Occipital lobe (tissue), 2 donors: ENCODE measurements around the gene SPOCK1. TPM values are rescaled to one million over a fixed set of nuclear protein-coding genes. Genes with fewer than 3 reads are reported as not detected.

ENCODE experiments used
- DNase-seq: peaks from one replicate; lab custom pipeline; 2025; lab: John Stamatoyannopoulos, UW
- total RNA-seq: library from RNA; depleted of rRNA; stranded (reverse); fragments of >200 nt; gene quantifications from one replicate; pipeline ENCODE4 v1.2.3, GENCODE V29; 2014

The SPOCK1 gene
- total RNA-seq, 1 donor from 2014 or later, result 36.7 TPM

DNA sequence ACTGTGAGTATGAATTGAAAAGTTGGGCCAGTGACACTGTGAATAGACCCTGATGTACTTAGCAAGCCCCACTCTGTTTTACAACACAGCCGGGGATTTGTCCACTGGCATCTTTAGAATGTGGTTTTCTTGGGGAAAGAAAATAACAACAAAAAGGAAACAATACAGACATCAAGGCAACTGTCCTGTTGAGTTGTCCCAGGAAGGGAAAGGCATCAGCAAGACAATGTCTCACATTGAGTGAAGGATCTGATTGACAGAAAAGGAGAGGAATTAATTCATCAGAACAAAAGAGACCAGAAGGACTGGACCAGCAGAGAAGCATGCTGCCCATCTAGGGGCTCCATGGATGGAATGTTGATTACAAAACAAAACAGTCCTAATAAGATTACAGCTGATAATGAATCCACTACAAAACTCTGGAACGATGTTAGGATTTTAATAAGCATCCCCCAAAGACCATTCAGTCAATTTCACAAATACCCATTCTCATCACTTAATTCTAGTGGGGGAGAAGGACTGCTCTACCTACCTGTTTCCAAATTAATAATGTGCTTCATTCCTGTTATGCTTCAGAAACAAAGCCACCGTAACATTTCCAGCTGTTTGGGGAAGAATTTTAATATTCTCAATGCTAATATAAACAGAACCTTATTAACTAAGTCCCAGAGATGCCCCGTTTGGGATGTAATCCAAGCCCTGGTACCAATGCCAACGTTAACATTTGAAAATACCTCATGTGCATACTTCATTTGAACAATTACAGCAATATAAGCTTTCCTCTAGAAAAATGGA is 298.0 kb downstream of the SPOCK1 start:
- no peak for DNase-seq

DNA sequence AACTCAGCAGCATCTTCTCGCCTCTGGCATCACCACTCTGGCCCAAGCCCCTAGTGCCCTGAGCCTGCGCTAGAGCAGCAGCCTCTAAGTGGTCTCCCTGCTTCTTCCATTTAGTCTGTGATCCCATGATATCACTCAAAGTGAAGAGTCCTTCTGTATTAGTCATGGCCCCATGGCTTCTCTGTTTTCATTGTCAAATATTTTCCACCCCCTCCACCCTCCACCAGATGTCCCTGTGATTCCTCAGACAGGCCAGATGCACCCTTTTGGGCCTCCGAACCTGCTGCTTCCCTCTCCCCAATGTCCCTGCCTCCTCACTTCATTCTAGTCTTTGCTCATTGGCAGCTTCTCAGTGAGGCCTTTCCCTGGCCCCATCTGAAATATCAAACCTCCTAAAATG is 299.2 kb downstream of the SPOCK1 start:
- DNase-seq, result no peak

- DNase-seq, result no peak
Measured at GRCh38 chr5:137199201-137199600, 299.9 kb downstream of the SPOCK1 start.

DNA sequence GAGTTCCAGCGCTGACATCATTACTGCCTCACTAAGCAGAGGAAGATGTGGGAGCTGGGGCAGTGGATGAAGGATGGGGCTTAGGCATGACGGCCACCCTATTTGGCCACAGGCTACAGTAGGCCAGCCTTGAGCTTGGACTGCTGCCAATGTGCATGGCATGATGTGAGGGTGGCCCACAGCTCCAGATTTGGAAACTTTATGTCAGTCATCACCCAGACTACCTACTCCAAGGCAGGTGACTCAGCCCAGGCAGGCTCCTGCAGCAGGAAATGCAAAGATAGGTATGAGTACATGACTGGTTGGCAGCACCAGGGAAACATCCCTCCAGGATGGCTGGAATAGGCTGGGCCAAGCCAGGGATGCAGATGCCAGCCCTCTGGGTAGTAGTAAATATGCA is 303.6 kb downstream of the SPOCK1 start:
- no peak for DNase-seq

- no peak for DNase-seq
Measured at GRCh38 chr5:137194300-137194699, 304.8 kb downstream of the SPOCK1 start.

- no peak for DNase-seq
Measured at GRCh38 chr5:137192293-137192743, 306.8 kb downstream of the SPOCK1 start.

GRCh38 chr5:137191179-137191578 is 307.9 kb downstream of the SPOCK1 start:
- DNase-seq, result no peak

- DNase-seq, result no peak
Measured at GRCh38 chr5:137190441-137190840, 308.7 kb downstream of the SPOCK1 start.

DNA sequence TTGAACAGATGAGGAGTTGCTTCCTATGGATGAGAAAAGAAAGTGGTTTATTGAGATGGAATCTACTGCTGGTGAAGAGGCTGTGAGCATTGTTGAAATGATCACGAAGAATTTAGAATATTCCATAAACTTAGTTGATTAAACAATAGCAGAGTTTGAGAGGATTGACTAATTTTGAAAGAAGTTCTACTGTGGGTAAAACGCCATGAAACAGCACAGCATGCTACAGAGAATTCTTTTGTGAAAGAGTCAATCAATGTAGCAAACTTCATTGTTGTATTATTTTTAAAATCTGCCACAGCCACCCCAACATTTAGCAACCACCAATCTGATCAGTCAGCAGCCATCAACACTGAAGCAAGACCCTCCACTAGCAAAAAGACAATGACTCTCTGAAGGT is 309.1 kb downstream of the SPOCK1 start:
- DNase-seq, result no peak

DNA sequence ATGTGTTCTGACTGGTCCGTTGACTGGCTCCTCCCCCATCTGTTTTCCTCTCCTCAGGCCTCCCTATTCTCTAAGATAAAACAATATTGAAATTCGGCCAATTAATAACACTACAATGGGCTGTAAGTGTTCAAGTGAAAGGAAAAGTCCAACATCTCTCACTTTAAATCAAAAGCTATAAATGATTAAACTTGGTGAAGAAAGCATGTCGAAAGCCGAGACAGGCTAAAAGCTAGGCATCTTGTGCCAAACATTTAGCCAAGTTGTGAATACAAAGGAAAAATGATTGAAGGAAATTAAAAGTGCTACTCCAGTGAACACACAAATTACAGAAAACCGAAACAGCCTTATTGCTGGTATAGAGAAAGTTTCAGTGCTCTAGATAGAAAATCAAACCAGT is 310.6 kb downstream of the SPOCK1 start:
- DNase-seq, result no peak

DNA sequence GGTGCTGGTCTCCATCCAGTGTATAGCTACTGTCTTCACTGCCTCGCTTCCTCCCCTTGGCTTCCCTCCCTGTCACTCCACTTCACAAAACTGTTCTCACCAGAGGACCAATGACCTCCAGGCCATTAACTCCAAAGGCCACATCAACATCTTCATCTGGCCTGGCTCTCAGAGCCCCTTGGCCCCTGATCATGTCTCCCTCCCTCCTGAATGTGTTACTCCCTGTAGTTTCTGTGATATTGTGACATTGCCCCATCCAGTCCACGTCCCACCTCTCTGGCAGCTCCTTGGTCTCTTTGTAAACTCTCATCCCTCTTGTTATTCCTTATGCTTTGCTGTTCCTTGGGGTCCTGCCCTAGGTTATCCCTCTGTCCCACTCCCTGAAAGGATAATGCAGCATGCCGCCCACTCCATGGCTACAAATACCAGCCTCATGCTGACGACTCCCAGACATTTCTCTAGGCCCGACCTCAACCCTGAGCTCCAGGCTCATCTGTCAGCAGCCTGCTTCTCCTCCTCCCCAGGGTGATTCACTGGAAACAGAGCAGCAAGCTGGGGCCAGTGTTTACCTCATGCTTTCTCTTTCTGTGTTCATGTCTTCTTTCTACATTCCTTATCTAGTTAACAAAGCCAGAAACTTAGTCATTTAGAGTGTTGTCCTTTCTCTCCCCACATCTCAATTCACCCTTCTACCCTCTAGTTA is 312.2 kb downstream of the SPOCK1 start:
- no peak for DNase-seq

DNA sequence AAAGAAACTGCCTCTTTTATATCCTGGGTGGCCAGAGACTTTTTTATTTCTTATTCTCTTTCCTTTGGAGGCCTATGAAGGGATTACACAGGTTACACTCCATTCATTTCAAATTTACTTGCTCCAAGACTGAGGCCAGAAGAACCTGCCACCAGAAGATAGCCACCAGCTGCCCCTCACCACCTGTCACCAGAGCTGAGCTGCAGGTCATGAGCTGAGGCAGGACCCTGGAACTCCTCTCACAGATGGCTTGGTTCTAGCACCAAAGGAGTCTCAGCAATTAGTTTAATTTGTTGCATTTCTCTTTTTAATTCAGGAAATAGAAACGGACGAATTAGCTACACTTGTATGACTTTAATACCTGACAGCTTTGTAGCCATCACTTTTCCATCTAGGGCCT is 313.9 kb downstream of the SPOCK1 start:
- no peak for DNase-seq

- DNase-seq, result no peak
Measured at GRCh38 chr5:137184734-137185133, 314.4 kb downstream of the SPOCK1 start.

DNA sequence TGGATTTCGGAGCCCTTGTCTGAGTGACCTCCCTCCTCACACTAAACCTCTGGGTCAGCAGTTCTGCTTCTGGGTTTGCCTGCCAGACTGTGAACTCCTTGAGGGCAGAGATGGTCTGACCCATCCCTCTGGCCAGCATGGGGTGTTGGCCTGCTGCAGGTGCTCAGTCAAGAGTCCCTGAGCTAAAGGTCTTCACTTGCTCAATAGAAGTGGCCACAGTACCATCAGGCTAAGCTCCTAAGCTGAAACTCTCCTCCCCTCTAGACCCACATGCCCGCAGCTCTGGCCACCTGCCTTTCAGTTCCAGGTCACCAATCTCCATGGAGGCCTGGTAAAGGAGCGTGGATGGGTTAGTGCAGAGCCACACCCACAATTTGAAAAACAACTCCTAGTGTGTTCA is 316.6 kb downstream of the SPOCK1 start:
- DNase-seq, result no peak

GRCh38 chr5:137181667-137182066 is 317.5 kb downstream of the SPOCK1 start:
- no peak for DNase-seq

DNA sequence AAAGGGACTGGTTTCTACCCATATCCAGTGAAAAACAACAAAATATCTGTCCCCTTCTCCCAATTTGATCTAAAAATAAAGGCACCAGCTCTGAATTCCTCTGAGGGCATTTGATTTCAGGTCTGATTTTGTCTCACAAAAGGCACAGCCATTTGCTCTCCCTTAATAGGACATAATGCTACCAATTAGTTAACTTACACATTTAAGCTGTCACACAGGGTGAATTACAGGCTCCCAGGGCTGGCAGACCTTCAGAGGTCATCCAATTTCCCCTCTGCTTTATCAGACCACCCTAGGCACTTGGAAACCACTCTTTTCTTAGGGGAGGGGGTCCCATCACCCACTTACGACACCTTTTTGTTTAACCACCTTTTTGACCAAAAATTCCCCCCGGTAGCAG is 319.9 kb downstream of the SPOCK1 start:
- no peak for DNase-seq

DNA sequence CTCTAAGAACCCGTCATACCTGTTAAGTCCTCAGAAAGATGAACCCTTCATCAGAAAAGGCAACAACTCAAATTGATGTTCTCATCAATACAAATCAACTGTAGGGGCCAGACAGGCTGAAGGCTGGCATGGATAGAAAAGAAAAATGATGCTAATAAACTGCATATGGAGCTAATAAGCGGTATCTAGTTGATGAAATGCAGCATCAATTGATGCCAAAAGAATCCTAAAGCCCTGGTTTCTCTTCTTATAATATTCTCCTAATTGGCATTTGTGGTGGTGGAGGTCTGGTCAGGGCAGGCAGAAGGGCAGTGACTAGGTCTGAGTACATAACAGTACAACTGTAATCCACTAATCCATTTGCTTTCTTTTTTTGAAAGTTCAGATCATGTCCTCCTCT is 322.5 kb downstream of the SPOCK1 start:
- DNase-seq, result no peak

DNA sequence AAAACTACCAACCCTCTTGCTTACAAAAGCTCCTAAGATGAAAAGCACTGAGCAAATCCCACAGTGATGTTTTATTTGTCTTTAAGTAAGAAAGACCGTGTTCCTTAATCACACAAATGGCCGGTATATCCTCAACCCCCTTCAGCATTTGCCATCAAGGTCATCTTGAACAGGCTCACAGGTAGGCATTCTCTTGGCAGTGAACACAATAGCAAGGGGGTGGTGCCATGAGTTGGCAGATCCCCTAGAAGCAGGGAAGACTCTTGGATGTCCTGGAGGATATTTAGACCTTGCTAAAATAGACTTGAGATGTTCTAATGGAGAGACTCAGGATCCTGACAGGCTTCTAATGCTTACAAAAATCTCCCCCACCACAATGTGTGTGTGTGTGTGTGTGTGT is 323.0 kb downstream of the SPOCK1 start:
- DNase-seq, result no peak

GRCh38 chr5:137174196-137174595 is 324.9 kb downstream of the SPOCK1 start:
- DNase-seq, result no peak

DNA sequence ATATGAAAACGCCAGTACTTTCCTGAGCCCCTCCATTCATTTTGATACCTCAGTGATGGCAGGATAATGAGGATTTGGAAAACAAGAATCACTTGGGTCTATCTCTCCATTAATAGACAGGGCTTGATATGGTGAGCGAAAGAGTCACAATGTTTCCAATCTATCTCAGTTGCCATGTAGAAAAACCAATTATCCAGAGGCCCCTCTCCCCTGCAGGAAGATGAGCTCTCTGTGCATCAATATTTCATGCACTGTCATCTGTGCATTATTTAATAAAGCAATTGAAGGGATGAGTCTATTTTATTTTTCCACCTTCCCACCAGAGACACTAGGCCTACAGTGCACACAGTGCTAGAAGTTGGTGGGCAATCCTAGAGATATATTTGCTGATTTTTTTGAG is 326.9 kb downstream of the SPOCK1 start:
- no peak for DNase-seq

DNA sequence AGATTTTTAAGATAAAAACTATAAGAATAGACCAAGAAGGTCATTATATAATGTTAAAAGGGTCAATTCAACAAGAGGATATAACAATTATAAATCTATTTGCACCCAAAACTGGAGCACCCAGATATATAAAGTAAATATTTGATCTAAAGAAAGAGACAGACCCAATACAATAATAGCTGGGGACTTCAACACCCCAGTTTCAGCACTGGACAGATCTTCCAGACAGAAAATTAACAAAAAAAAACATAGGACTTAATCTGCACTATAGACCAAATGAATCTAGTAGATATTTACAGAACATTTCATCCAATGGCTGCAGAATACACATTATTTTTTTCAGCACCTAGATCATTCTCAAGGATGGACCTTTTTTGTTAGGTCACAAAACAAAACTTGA is 331.9 kb downstream of the SPOCK1 start:
- no peak for DNase-seq

- DNase-seq, result no peak
Measured at GRCh38 chr5:137164961-137165360, 334.2 kb downstream of the SPOCK1 start.

GRCh38 chr5:137164536-137164935 is 334.6 kb downstream of the SPOCK1 start:
- DNase-seq, result no peak
